MCF 10A (cell line): ENCODE data around the gene UMAD1. TPM values are rescaled to one million over a fixed set of nuclear protein-coding genes. Genes with fewer than 3 reads are reported as not detected.

Experiments
- BruUV-seq: library from RNA; stranded (reverse); fragments of 400-500 nt; replicated peaks from 2 replicates; lab custom pipeline; 2021; lab: Mats Ljungman, UMichigan
- CTCF ChIA-PET: fragments of 300-600 bp; sonication (Branson Sonifier 250); formaldehyde crosslinking; extraction: SDS; loops from one replicate; lab custom pipeline; 2021; ENCODE audit warnings: antibody characterized with exemption, inconsistent platforms; lab: Yijun Ruan, JAX
- POLR2A ChIA-PET: fragments of 300-600, 350-650 bp; sonication (Branson Sonifier 250); formaldehyde crosslinking; extraction: SDS; loops from one replicate; lab custom pipeline; 2020; ENCODE audit warnings: antibody characterized with exemption, inconsistent platforms; lab: Yijun Ruan, JAX
- DNase-seq: peaks from one replicate; pipeline ENCODE4 v3.0.0-alpha.2; 2018; ENCODE audit not compliant: unreplicated experiment
- H3K27ac Mint-ChIP-seq: one replicate; pipeline ENCODE4 v1.8.0; 2022; ENCODE audit warnings: mild to moderate bottlenecking, low read depth, mixed read lengths; ENCODE audit not compliant: unreplicated experiment
- H3K27me3 Mint-ChIP-seq: one replicate; pipeline ENCODE4 v1.8.0; 2022; ENCODE audit warnings: mixed read lengths; ENCODE audit not compliant: insufficient read depth, unreplicated experiment
- H3K36me3 Mint-ChIP-seq: one replicate; pipeline ENCODE4 v1.8.0; 2022; ENCODE audit warnings: mild to moderate bottlenecking, moderate library complexity, mixed read lengths; ENCODE audit not compliant: insufficient read depth, unreplicated experiment
- H3K4me1 Mint-ChIP-seq: one replicate; pipeline ENCODE4 v1.8.0; 2022; ENCODE audit warnings: mixed read lengths; ENCODE audit not compliant: insufficient read depth, unreplicated experiment
- H3K4me3 Mint-ChIP-seq: one replicate; pipeline ENCODE4 v1.8.0; 2022; ENCODE audit warnings: mild to moderate bottlenecking, moderate library complexity, mixed read lengths; ENCODE audit not compliant: unreplicated experiment
- H3K9me3 Mint-ChIP-seq: one replicate; pipeline ENCODE4 v1.8.0; 2022; ENCODE audit warnings: mixed read lengths; ENCODE audit not compliant: unreplicated experiment
- intact Hi-C: fragments of 100-400 bp; cut with micrococcal nuclease; formaldehyde crosslinking; loops from 2 replicates; pipeline ENCODE4 v1.14.1; 2022
- total RNA-seq: library from RNA; stranded (reverse); gene quantifications from 2 replicates; pipeline ENCODE4 v1.2.3, GENCODE V29; 2022
- TF ChIP-seq, protein P1 (sequence below): fragments of 200-600 bp; IDR thresholded peaks from one replicate; pipeline ENCODE4 v1.8.0; 2022; ENCODE audit warnings: antibody characterized with exemption, mild to moderate bottlenecking; ENCODE audit not compliant: unreplicated experiment

The UMAD1 gene
- total RNA-seq, 1 experiment from 2014 or later: 7.1 TPM

GRCh38 chr7:7709291-7709690 lies 68.7 kb downstream of the UMAD1 start:
- POLR2A ChIA-PET: interaction anchor here (3.2 kb wide), 1 partner anchor 10 kb away, joined by 9 read pairs; no protein-coding TSS in a partner anchor
- Mint-ChIP-seq H3K9me3 (no peaks in the 10 kb centered on the region), H3K4me1 (peaks cover 15% of the 10 kb centered on the region), H3K36me3 (no peaks in the 10 kb centered on the region), H3K27ac (no peak overlapping the region), H3K4me3 (no peak overlapping the region), H3K27me3 (no peaks in the 10 kb centered on the region)
- TF ChIP-seq, protein P1, sequence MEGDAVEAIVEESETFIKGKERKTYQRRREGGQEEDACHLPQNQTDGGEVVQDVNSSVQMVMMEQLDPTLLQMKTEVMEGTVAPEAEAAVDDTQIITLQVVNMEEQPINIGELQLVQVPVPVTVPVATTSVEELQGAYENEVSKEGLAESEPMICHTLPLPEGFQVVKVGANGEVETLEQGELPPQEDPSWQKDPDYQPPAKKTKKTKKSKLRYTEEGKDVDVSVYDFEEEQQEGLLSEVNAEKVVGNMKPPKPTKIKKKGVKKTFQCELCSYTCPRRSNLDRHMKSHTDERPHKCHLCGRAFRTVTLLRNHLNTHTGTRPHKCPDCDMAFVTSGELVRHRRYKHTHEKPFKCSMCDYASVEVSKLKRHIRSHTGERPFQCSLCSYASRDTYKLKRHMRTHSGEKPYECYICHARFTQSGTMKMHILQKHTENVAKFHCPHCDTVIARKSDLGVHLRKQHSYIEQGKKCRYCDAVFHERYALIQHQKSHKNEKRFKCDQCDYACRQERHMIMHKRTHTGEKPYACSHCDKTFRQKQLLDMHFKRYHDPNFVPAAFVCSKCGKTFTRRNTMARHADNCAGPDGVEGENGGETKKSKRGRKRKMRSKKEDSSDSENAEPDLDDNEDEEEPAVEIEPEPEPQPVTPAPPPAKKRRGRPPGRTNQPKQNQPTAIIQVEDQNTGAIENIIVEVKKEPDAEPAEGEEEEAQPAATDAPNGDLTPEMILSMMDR: no peak
- DNase-seq: no peak
- CTCF ChIA-PET: no interaction called here
- no TSS peak for BruUV-seq
- intact Hi-C loops: no loop called here

DNA sequence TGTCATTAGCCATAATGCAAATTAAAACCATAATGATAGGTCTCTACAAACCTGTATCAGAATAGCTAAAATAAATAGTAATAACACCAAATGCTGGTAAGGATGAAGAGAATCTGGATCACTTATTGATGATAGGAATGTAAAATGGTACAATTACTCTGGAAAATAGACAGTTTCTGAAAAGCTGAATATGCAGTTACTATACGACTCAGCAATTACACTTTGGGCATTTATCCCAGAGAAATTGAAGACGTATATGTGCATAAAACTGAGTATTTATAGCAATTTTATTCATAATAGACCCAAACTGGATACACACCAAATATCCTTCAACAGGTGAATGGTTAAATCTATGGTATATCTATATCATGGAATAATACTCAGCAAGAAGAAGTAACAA lies 69.9 kb downstream of the UMAD1 start:
- Mint-ChIP-seq H3K27me3 (no peaks in the 10 kb centered on the region), H3K36me3 (no peaks in the 10 kb centered on the region), H3K4me1 (peaks cover 16% of the 10 kb centered on the region), H3K9me3 (no peaks in the 10 kb centered on the region), H3K27ac (no peak overlapping the region), H3K4me3 (no peak overlapping the region)
- CTCF ChIA-PET: no interaction called here
- intact Hi-C loops: no loop called here
- POLR2A ChIA-PET: no interaction called here
- TF ChIP-seq, protein P1: no peak
- no peak for DNase-seq
- BruUV-seq: no TSS peak

DNA sequence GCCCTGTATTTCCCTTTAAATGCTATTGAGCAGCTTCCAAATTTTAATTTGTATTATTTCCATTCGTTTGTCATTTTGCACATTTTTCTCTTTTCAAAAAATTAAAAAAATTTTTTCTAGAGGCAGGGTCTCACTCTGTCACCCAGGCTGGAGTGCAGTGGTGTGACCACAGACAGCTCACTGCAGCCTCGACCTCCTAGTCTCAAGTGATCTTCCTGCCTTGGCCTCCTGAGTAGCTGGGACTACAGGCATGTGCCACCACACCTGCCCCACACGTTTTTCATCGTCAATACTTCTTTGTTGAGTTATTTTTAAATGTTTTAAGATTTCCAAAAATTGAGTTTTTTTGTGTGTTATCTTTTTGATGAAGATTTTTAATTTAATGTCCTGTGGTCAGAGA lies 73.2 kb downstream of the UMAD1 start:
- no peak for DNase-seq
- TF ChIP-seq, protein P1: no peak
- no peak overlapping the region for H3K4me3 Mint-ChIP-seq
- ChIA-PET POLR2A (interaction anchor here (0.7 to 3.5 kb wide), 4 partner anchors 18 to 65 kb away, joined by 3 to 12 read pairs (median 4); no protein-coding TSS in a partner anchor), CTCF (interaction anchor here (0.7 to 1.0 kb wide), 4 partner anchors 21 to 610 kb away, joined by 3 to 4 read pairs (median 3); no protein-coding TSS in a partner anchor)
- no peaks in the 10 kb centered on the region for H3K9me3 Mint-ChIP-seq
- no peaks in the 10 kb centered on the region for H3K27me3 Mint-ChIP-seq
- H3K4me1 Mint-ChIP-seq: peaks cover 9% of the 10 kb centered on the region
- no TSS peak for BruUV-seq
- no peak overlapping the region for H3K27ac Mint-ChIP-seq
- peaks cover 11% of the 10 kb centered on the region for H3K36me3 Mint-ChIP-seq
- intact Hi-C loops: no loop called here

DNA sequence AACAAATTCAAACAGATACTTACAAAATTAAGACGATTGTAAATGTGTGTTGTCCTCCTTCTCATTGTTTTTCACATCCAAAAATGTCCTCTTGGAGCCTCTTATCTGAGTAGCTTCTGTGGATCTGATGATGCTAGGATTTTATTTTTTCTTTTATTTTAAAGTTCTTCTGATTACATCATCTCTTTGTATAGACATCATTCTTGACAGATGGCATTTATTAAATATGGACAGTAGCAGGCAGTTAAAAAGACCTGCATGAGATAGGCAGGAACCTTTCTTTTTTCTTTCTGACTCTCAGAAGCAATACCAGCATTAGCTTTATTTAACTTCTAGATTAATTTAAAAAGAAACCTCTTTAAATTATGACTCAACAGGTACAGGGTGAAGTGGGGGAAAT lies 77.9 kb downstream of the UMAD1 start, which contains the start of gene RPA3:
Gene RPA3 (minus strand): TSS at position 116 of the 400 bp plus-strand sequence. CDS start 78,189 bp downstream, outside the sequence.
- CTCF ChIA-PET: interaction anchor here (0.6 to 2.2 kb wide), 6 partner anchors 21 to 294 kb away, joined by 3 to 8 read pairs (median 4); no protein-coding TSS in a partner anchor
- Mint-ChIP-seq H3K36me3 (peaks cover 11% of the 10 kb centered on the region), H3K4me1 (peaks cover 18% of the 10 kb centered on the region), H3K9me3 (no peaks in the 10 kb centered on the region), H3K27ac (peak within 1 kb of the TSS; percentile 90), H3K27me3 (no peaks in the 10 kb centered on the region), H3K4me3 (peak within 1 kb of the TSS; percentile 55)
- DNase-seq: no peak
- TF ChIP-seq, protein P1: no peak
- no TSS peak for BruUV-seq
- POLR2A ChIA-PET: interaction anchor here (0.7 to 2.9 kb wide), 20 partner anchors 11 to 623 kb away, joined by 3 to 24 read pairs (median 6); partner anchors contain the start of genes GLCCI1 and UMAD1
- intact Hi-C loops: no loop called here
